Fibroblast of peridontal ligament (primary cell): ENCODE data around the gene TVP23C.
"Not testable (repeated sequence)": the region's sequence is repeated elsewhere in the genome, so short reads cannot be mapped to it uniquely, and the experiment has no call there.

Experiments used
- DNase-seq: peaks from one replicate; pipeline ENCODE4 v3.0.0-alpha.2; 2010; ENCODE audit errors: extremely low read depth

Gene TVP23C

GRCh38 chr17:15563375-15563857 lies at the start of gene TVP23C:
TSS of gene TVP23C (minus strand) at chr17:15563483. CDS start at chr17:15563448, 35 bp downstream.
- DNase-seq = peak; percentile 60

GRCh38 chr17:15592960-15593359 lies 29.7 kb upstream of the TVP23C start:
- DNase-seq = not testable (repeated sequence)

GRCh38 chr17:15591986-15592385 lies 28.7 kb upstream of the TVP23C start:
- DNase-seq = not testable (repeated sequence)

- not testable (repeated sequence) for DNase-seq
These were observed 27.6 kb upstream of the TVP23C start for GRCh38 chr17:15590844-15591243.

GRCh38 chr17:15589544-15590536 lies 26.6 kb upstream of the TVP23C start:
- not testable (repeated sequence) for DNase-seq

GRCh38 chr17:15588017-15588416 lies 24.7 kb upstream of the TVP23C start:
- DNase-seq = not testable (repeated sequence)

GRCh38 chr17:15583313-15583712 lies 20.0 kb upstream of the TVP23C start:
- not testable (repeated sequence) for DNase-seq

GRCh38 chr17:15581462-15581861 lies 18.2 kb upstream of the TVP23C start:
- DNase-seq = not testable (repeated sequence)

- DNase-seq = not testable (repeated sequence)
These were observed 13.6 kb upstream of the TVP23C start for GRCh38 chr17:15576848-15577247.

- DNase-seq = not testable (repeated sequence)
These were observed 11.4 kb upstream of the TVP23C start for GRCh38 chr17:15574660-15575059.

GRCh38 chr17:15573870-15574269 lies 10.6 kb upstream of the TVP23C start:
- not testable (repeated sequence) for DNase-seq

GRCh38 chr17:15562613-15563374 lies 489 bp downstream of the TVP23C start:
- DNase-seq = peak; percentile 1

GRCh38 chr17:15561439-15561838 lies 1.8 kb downstream of the TVP23C start:
- DNase-seq = not testable (repeated sequence)

- DNase-seq = not testable (repeated sequence)
These were observed 4.7 kb downstream of the TVP23C start for GRCh38 chr17:15558403-15559105.

GRCh38 chr17:15557334-15557832 lies 5.9 kb downstream of the TVP23C start:
- DNase-seq = not testable (repeated sequence)

GRCh38 chr17:15552932-15553331 lies 10.4 kb downstream of the TVP23C start:
- not testable (repeated sequence) for DNase-seq

GRCh38 chr17:15549552-15549951 lies 13.7 kb downstream of the TVP23C start:
- not testable (repeated sequence) for DNase-seq

GRCh38 chr17:15546604-15547003 lies 16.7 kb downstream of the TVP23C start:
- not testable (repeated sequence) for DNase-seq

- DNase-seq = not testable (repeated sequence)
These were observed 22.7 kb downstream of the TVP23C start for GRCh38 chr17:15540371-15541219.

- DNase-seq = not testable (repeated sequence)
These were observed 30.2 kb downstream of the TVP23C start for GRCh38 chr17:15533122-15533521.
